GM12892 (cell line): Measurements from ENCODE around the gene GPR139.

ENCODE experiments used
- POLR2A ChIP-seq: IDR thresholded peaks from 2 replicates; pipeline ENCODE4 v1.6.1; 2011; ENCODE audit warnings: low read depth, low read length, control low read depth
- POLR2AphosphoS5 ChIP-seq: IDR thresholded peaks from 2 replicates; pipeline ENCODE4 v1.6.1; 2011; ENCODE audit warnings: low read depth, low read length, control low read depth

- no peak for TF ChIP-seq POLR2A
- no peak for TF ChIP-seq POLR2AphosphoS5
Measured at GRCh38 chr16:20016234-20016633, 57.5 kb downstream of the GPR139 start.
